ENCODE results near the gene CPNE5.

Gene CPNE5

GRCh38 chr6:36760685-36761435, 78.4 kb downstream of the CPNE5 start:
- H3K9me3 ChIP-seq (ENCODE audit: control extremely low read depth in 1 of 5, control insufficient read depth in 4 of 5, insufficient read depth in 2 of 5, low read depth in 1 of 5, low read length in 4 of 5), result no peaks in the 10 kb centered on the region
- H3K4me3 ChIP-seq (ENCODE audit: control insufficient read depth in 1 of 7, extremely low read depth in 1 of 7, insufficient read depth in 4 of 7, low read depth in 2 of 7, low read length in 6 of 7), result no peak overlapping the region
- no peaks in the 10 kb centered on the region for H3K36me3 ChIP-seq (ENCODE audit: control insufficient read depth in 4 of 4, insufficient read depth in 4 of 4, low read length in 3 of 4)
- ChIA-PET CTCF (interaction anchor here (0.7 to 5.4 kb wide), 15 partner anchors 8 to 447 kb away, joined by 3 to 71 read pairs (median 7); no protein-coding TSS in a partner anchor), POLR2A (interaction anchor here (0.6 kb wide), 1 partner anchor 172 kb away, joined by 3 read pairs; no protein-coding TSS in a partner anchor)
- H3K27me3 ChIP-seq (replicated peaks in 2 of 5; ENCODE audit: control insufficient read depth in 4 of 5, insufficient read depth in 5 of 5, low read length in 4 of 5), result no peaks in the 10 kb centered on the region
- H3K27ac ChIP-seq (ENCODE audit: insufficient read depth in 1 of 2, low read depth in 1 of 2, low read length in 2 of 2, poor library complexity in 1 of 2, severe bottlenecking in 2 of 2), result no peak overlapping the region
- peaks cover 0 to 14% (median 3%) of the 10 kb centered on the region in 4 experiments for H3K4me1 ChIP-seq (ENCODE audit: control extremely low read depth in 1 of 4, control insufficient read depth in 4 of 4, insufficient read depth in 4 of 4, low read length in 3 of 4)
- 96% methylated on average over 9 of the region's 11 CpGs for WGBS (ENCODE audit: insufficient coverage)
- DNase-seq, result no peak

DNA sequence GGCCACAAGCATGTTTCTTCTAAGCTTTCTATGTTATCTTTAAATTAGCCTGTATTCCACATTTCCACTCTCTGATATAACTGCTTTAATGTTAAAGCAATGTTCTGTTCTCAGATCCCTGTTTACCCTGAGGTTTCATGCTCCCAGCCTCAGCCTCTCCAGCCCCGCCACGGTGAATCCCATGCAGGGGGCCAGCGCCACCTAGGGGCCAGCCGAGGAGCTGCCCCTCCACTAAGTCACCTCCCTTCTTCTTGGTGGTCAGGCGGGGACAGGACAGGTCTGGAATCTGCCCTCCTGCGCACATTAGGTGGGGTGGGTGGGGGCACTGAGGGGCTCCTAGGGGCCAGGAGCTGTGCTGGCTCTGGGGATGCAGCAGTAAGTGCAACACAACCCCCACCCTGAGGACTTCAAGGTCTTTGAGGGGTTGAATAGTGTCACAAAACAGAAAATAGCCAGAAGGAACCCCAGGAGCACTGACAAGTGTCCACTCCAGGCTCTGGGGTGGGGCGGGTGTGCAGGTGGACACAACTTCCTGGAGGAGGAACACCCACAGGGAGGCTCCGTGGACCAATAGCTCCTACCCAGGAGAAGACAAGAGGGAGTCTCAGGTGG, 80.0 kb downstream of the CPNE5 start:
- 26% methylated on average over 4 of the region's 8 CpGs for WGBS (ENCODE audit: insufficient coverage)
- no peaks in the 10 kb centered on the region for H3K36me3 ChIP-seq (ENCODE audit: control insufficient read depth in 4 of 4, insufficient read depth in 4 of 4, low read length in 3 of 4)
- H3K4me3 ChIP-seq (ENCODE audit: control insufficient read depth in 1 of 7, extremely low read depth in 1 of 7, insufficient read depth in 4 of 7, low read depth in 2 of 7, low read length in 6 of 7), result no peak overlapping the region
- H3K27me3 ChIP-seq (replicated peaks in 2 of 5; ENCODE audit: control insufficient read depth in 4 of 5, insufficient read depth in 5 of 5, low read length in 4 of 5), result no peaks in the 10 kb centered on the region
- DNase-seq, result peak; percentile 67 to 82 (median 77)
- H3K9me3 ChIP-seq (ENCODE audit: control extremely low read depth in 1 of 5, control insufficient read depth in 4 of 5, insufficient read depth in 2 of 5, low read depth in 1 of 5, low read length in 4 of 5), result no peaks in the 10 kb centered on the region
- ChIA-PET POLR2A (interaction anchor here (0.5 kb wide), 1 partner anchor 150 kb away, joined by 5 read pairs; no protein-coding TSS in a partner anchor), CTCF (interaction anchor here (0.6 to 5.4 kb wide), 44 partner anchors 10 to 451 kb away, joined by 3 to 71 read pairs (median 4); partner anchors contain the start of genes CDKN1A, FGD2 and PPIL1)
- H3K4me1 ChIP-seq (ENCODE audit: control extremely low read depth in 1 of 4, control insufficient read depth in 4 of 4, insufficient read depth in 4 of 4, low read length in 3 of 4), result peaks cover 0 to 24% (median under 1%) of the 10 kb centered on the region in 4 experiments
- no peak overlapping the region for H3K27ac ChIP-seq (ENCODE audit: insufficient read depth in 1 of 2, low read depth in 1 of 2, low read length in 2 of 2, poor library complexity in 1 of 2, severe bottlenecking in 2 of 2)

DNA sequence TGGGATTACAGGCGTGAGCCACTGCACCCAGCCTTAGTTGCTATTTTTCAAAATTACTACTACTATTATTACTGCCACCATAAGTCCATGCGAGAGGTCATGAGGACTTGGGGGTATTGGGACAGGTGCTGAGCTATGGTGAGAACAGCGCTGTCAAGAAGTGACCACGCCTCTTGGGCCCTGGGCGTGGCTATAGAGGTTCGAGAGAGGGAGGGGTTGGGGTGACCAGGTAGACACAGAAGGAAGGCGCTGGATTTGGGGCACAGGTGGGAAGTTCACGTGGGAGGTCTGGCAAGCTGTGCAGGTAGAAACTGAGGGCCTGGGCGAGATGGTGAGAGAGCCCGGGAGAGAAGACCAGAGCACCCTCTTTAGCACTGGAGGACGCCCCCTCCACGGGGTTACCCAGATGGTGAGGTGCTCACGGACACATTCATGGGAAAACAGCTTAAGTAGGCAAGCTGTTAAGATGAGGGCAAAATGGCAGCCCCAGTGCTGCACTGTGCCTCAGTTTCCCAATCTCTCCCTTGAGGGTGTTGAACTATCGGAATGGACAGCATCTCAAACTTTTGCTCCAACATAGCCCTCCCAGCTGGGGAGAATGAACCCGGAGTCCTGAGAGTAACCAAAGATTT, 80.6 kb downstream of the CPNE5 start:
- Histone ChIP-seq H3K4me1 (ENCODE audit: control extremely low read depth in 1 of 4, control insufficient read depth in 4 of 4, insufficient read depth in 4 of 4, low read length in 3 of 4) (peaks cover 0 to 24% (median under 1%) of the 10 kb centered on the region in 4 experiments), H3K4me3 (ENCODE audit: control insufficient read depth in 1 of 7, extremely low read depth in 1 of 7, insufficient read depth in 4 of 7, low read depth in 2 of 7, low read length in 6 of 7) (no peak overlapping the region), H3K9me3 (ENCODE audit: control extremely low read depth in 1 of 5, control insufficient read depth in 4 of 5, insufficient read depth in 2 of 5, low read depth in 1 of 5, low read length in 4 of 5) (no peaks in the 10 kb centered on the region), H3K27me3 (replicated peaks in 2 of 5; ENCODE audit: control insufficient read depth in 4 of 5, insufficient read depth in 5 of 5, low read length in 4 of 5) (no peaks in the 10 kb centered on the region), H3K27ac (ENCODE audit: insufficient read depth in 1 of 2, low read depth in 1 of 2, low read length in 2 of 2, poor library complexity in 1 of 2, severe bottlenecking in 2 of 2) (no peak overlapping the region), H3K36me3 (ENCODE audit: control insufficient read depth in 4 of 4, insufficient read depth in 4 of 4, low read length in 3 of 4) (no peaks in the 10 kb centered on the region)
- ChIA-PET POLR2A (no interaction called here), CTCF (interaction anchor here (0.6 to 5.4 kb wide), 34 partner anchors 11 to 449 kb away, joined by 3 to 71 read pairs (median 5); partner anchors contain the start of genes CDKN1A, FGD2 and PPIL1)
- 88% methylated on average over 14 of the region's 15 CpGs for WGBS (ENCODE audit: insufficient coverage)
- DNase-seq, result no peak

- Histone ChIP-seq H3K4me3 (ENCODE audit: control insufficient read depth in 1 of 7, extremely low read depth in 1 of 7, insufficient read depth in 4 of 7, low read depth in 2 of 7, low read length in 6 of 7) (no peak overlapping the region), H3K27me3 (replicated peaks in 2 of 5; ENCODE audit: control insufficient read depth in 4 of 5, insufficient read depth in 5 of 5, low read length in 4 of 5) (no peaks in the 10 kb centered on the region), H3K27ac (ENCODE audit: insufficient read depth in 1 of 2, low read depth in 1 of 2, low read length in 2 of 2, poor library complexity in 1 of 2, severe bottlenecking in 2 of 2) (no peak overlapping the region), H3K36me3 (ENCODE audit: control insufficient read depth in 4 of 4, insufficient read depth in 4 of 4, low read length in 3 of 4) (no peaks in the 10 kb centered on the region), H3K4me1 (ENCODE audit: control extremely low read depth in 1 of 4, control insufficient read depth in 4 of 4, insufficient read depth in 4 of 4, low read length in 3 of 4) (peaks cover 0 to 24% (median under 1%) of the 10 kb centered on the region in 4 experiments), H3K9me3 (ENCODE audit: control extremely low read depth in 1 of 5, control insufficient read depth in 4 of 5, insufficient read depth in 2 of 5, low read depth in 1 of 5, low read length in 4 of 5) (no peaks in the 10 kb centered on the region)
- DNase-seq, result no peak
- 100% methylated on average over 4 of the region's 6 CpGs for WGBS (ENCODE audit: insufficient coverage)
- ChIA-PET POLR2A (no interaction called here), CTCF (interaction anchor here (0.6 to 5.4 kb wide), 19 partner anchors 11 to 247 kb away, joined by 3 to 71 read pairs (median 6); partner anchors contain the start of genes CDKN1A, FGD2 and PPIL1)
Observed at GRCh38 chr6:36757943-36758508, 81.2 kb downstream of the CPNE5 start.

DNA sequence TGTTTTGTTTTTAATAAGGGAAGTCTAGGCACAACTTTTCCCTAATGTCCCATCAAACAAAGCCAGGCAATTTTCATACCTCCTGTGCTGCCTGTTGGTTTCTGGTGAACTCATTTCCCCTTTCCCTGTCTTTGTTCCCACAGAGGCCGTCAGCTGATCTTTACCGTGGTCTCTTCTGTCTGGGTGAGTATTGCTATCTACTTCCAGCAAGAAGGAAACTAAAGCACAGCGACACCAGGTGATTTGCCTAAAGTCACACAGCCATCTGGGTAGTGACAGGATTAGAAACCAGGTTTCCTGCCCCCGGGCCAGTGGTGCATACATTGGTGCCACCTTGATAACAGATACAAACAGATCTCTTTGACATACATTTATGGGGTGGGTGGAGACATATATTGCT, 82.0 kb downstream of the CPNE5 start:
- ChIA-PET CTCF (interaction anchor here (1.0 to 5.4 kb wide), 6 partner anchors 12 to 140 kb away, joined by 3 to 71 read pairs (median 18); no protein-coding TSS in a partner anchor), POLR2A (no interaction called here)
- Histone ChIP-seq H3K4me3 (ENCODE audit: control insufficient read depth in 1 of 7, extremely low read depth in 1 of 7, insufficient read depth in 4 of 7, low read depth in 2 of 7, low read length in 6 of 7) (no peak overlapping the region), H3K4me1 (ENCODE audit: control extremely low read depth in 1 of 4, control insufficient read depth in 4 of 4, insufficient read depth in 4 of 4, low read length in 3 of 4) (peaks cover 0 to 24% (median under 1%) of the 10 kb centered on the region in 4 experiments), H3K9me3 (ENCODE audit: control extremely low read depth in 1 of 5, control insufficient read depth in 4 of 5, insufficient read depth in 2 of 5, low read depth in 1 of 5, low read length in 4 of 5) (no peaks in the 10 kb centered on the region), H3K27ac (ENCODE audit: insufficient read depth in 1 of 2, low read depth in 1 of 2, low read length in 2 of 2, poor library complexity in 1 of 2, severe bottlenecking in 2 of 2) (no peak overlapping the region), H3K27me3 (replicated peaks in 2 of 5; ENCODE audit: control insufficient read depth in 4 of 5, insufficient read depth in 5 of 5, low read length in 4 of 5) (no peaks in the 10 kb centered on the region), H3K36me3 (ENCODE audit: control insufficient read depth in 4 of 4, insufficient read depth in 4 of 4, low read length in 3 of 4) (no peaks in the 10 kb centered on the region)
- WGBS (ENCODE audit: insufficient coverage), result no CpG with 5 or more reads among the region's 4 CpGs
- DNase-seq, result no peak

DNA sequence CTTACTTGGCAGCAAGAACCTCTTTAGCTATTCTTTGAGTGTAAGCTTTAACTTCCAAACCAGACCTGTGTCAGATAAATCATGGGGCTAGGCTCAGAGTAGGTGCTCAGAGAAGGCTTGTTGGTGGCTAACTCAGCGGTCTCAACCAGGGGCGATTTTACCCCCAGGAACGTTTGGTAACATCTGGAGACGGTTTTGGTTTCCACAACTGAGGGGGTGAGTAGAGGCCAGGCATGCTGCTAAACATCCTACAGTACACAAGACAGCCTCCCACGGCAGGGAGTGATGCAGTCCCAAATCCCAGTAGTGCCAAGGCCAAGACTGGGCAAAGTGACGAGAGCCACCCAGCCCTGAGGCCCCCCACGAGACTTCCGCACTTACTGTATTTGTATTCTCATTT, 82.5 kb downstream of the CPNE5 start:
- DNase-seq, result no peak
- H3K36me3 ChIP-seq (ENCODE audit: control insufficient read depth in 4 of 4, insufficient read depth in 4 of 4, low read length in 3 of 4), result no peaks in the 10 kb centered on the region
- ChIA-PET POLR2A (no interaction called here), CTCF (interaction anchor here (1.6 to 5.4 kb wide), 3 partner anchors 12 to 141 kb away, joined by 4 to 71 read pairs (median 10); no protein-coding TSS in a partner anchor)
- H3K9me3 ChIP-seq (ENCODE audit: control extremely low read depth in 1 of 5, control insufficient read depth in 4 of 5, insufficient read depth in 2 of 5, low read depth in 1 of 5, low read length in 4 of 5), result no peaks in the 10 kb centered on the region
- no peak overlapping the region for H3K4me3 ChIP-seq (ENCODE audit: control insufficient read depth in 1 of 7, extremely low read depth in 1 of 7, insufficient read depth in 4 of 7, low read depth in 2 of 7, low read length in 6 of 7)
- H3K4me1 ChIP-seq (ENCODE audit: control extremely low read depth in 1 of 4, control insufficient read depth in 4 of 4, insufficient read depth in 4 of 4, low read length in 3 of 4), result peaks cover 0 to 24% (median under 1%) of the 10 kb centered on the region in 4 experiments
- no peaks in the 10 kb centered on the region for H3K27me3 ChIP-seq (replicated peaks in 2 of 5; ENCODE audit: control insufficient read depth in 4 of 5, insufficient read depth in 5 of 5, low read length in 4 of 5)
- 87% methylated on average over 6 of the region's 8 CpGs for WGBS (ENCODE audit: insufficient coverage)
- no peak overlapping the region for H3K27ac ChIP-seq (ENCODE audit: insufficient read depth in 1 of 2, low read depth in 1 of 2, low read length in 2 of 2, poor library complexity in 1 of 2, severe bottlenecking in 2 of 2)
